OCI-M2 (cell line): ENCODE measurements around the gene WBP4.
"Not testable (repeated sequence)": the region's sequence is repeated elsewhere in the genome, so short reads cannot be mapped to it uniquely, and the experiment has no call there.

Experiments
- DNase-seq: peaks from one replicate; lab custom pipeline; 2025; ENCODE audit not compliant: unreplicated experiment; lab: John Stamatoyannopoulos, UW

Gene WBP4

DNA sequence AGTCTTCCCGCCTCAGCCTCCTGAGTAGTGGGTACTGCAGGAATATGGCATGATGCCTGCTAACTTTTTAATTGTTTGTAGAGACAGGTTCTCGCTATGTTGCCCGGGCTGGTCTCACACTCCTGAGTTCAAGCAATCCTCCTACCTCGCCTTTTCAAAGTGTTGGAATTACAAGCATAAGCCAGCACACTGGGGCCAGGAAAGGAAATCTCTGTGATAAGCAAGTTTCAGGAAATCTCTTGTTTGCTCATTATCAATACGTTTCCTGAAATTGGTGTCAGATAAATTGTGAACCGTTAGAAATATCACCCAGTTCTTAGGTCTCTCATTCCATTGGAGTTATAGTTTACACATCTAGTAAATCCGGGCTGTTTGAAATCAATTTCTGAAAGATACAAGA lies 14.2 kb downstream of the WBP4 start:
- no peak for DNase-seq

DNA sequence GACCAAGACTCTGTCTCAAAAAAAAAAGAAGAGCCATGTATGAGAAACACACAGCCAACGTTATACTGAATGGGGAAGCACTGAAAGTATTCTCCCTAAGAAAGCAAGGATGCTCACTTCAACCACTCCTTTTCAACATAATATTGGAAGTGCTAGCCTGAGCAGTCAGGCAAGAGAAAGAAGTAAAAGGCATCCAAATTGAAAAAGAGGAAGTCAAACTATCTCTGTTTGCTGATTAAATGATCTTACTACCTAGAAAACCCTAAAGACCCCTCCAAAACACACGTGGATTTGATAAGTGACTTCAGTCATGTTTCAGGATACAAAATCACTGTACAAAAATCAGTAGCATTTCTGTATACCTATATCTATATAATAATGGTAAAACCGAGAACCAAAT lies 16.2 kb downstream of the WBP4 start:
- DNase-seq = no peak

DNA sequence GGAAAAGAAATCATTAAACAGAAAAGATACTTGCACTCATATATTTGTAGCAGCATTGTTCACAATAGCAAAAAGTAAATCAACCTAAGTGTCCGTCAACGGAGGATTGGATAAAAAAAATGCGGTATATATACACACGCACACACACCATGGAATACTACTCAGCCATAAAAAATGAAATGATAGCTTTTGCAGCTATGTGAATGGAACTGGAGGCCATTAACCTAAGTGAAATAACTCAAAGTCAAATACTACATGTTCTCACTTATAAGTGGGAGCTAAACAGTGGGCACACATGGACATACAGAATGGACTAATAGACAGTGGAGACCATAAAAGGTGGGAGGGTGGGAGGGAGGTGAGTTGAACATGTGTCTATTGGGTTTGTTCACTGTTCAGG lies 18.4 kb downstream of the WBP4 start:
- DNase-seq = no peak

DNA sequence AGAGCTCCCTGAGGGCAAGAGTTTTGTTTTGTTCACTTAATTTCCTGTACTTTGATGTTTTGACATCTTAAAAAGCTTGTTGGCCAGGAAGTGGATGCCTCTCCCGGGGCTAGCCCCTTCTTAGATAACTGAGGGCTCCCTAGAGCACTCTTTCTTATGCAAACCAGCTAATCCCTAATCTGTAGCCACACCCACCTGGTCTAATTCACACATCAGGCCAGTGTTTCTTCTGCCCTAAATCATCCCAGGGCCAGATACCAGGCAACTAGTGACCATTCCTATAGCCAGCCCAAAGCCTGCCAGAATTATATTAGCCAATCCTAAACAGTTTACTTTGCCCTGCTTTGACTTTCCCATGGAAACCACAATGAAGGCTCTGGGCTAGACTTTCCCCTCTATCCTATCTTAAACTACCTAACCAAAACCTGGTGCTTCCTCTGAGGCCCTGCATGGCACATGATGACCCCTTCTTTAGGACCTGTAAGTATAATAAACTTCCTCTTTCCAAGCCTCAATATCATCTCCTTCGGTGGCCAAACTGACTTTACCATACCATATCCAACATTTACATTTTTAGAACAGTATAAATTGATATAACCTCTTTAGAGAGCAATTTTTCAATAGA lies 24.8 kb downstream of the WBP4 start:
- DNase-seq = no peak

DNA sequence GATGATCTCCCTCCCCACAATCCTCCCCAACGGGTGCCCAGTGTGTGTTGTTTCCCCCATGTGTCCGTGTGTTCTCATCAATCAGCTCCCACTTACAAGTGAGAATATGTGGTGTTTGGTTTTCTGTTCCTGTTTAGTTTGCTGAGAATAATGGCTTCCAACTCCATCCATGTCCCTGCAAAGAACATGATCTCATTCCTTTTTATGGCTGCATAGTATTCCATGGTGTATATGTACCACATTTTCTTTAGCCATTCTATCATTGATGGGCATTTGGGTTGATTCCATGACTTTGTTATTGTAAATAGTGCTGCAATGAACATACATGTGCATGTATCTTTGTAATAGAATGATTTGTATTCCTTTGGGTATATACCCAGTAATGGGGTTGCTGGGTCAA lies 34.4 kb downstream of the WBP4 start:
- not testable (repeated sequence) for DNase-seq

DNA sequence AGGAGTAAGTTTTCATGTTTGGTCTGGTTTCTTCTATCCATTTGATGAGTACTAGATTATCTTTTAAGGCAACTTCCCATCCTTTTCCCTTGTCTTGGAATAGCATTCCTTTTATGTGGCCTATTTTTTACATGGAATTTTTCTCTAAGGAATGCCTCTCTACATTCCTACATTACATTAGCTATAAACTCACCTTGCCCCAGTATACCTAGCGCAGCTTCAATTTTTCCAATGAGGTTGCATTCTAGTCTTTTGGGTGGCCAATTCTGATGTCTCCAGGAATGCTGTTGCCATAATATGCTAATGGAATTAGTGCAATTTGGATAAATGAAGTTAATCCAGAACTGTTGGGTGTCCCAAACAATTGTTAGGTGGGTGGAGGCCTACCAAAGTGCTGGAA lies 37.5 kb downstream of the WBP4 start:
- DNase-seq = no peak

DNA sequence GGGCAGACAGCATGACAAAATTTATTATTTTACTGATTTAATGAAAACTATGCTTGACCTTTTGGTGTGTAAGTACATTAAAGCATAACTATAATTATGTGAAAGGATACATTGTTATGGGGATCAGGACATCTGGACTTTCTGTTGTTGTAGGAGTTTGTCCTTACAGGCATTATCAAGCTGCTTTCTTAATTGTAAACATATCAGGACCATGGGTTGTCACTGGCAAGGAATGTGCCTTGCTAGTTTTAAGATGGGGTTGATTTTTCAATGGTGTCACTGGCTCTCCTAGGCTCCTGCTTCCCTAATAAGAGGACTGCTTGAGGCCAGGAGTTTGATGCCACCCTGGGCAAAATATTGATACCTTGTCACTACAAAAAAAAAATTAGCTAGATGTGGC lies 38.7 kb downstream of the WBP4 start:
- DNase-seq = no peak

DNA sequence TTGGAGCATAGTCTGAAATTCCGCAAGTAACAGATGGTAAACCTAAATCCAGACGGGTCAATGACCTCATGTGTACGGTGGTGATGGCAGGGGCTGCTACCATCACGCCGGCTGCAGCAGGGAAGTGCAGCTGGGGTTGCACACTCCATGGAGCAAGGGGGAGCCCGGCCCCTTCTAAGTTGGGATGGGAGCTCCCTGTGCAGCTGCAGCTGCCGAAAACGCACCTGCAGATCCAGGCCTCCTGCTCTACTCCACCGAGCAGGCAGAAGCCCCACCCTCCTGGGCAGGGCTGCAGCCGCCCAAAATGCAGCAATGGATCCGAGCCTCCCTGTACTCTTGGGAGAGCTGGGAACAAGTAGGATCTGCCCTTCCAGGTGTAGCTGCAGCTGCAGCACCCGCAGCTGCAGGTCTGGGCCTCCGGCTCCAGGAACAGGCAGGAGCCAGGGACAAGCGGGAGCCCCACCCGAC lies 45.8 kb downstream of the WBP4 start:
- DNase-seq = no peak

DNA sequence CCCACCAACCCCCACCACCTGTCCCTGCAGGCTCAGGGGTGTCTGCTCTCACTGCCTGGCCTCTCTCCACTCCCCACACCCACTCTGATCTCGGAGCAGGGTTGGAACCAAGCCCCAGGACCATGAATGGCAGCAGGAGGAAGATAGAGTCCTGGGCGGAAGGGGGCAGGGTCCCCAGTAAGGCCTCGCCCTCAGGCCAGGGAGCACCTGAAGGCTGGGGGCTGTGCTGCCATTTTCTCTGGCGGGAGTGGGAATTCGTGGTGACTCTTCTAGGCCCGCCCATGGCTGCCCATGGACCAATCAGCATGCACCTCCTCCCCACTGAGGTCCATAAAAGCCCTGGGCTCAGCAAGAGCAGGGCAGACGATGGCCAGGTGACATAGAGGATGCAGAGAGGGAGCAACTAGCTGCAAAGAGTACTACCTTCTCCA lies 46.3 kb downstream of the WBP4 start:
- no peak for DNase-seq

DNA sequence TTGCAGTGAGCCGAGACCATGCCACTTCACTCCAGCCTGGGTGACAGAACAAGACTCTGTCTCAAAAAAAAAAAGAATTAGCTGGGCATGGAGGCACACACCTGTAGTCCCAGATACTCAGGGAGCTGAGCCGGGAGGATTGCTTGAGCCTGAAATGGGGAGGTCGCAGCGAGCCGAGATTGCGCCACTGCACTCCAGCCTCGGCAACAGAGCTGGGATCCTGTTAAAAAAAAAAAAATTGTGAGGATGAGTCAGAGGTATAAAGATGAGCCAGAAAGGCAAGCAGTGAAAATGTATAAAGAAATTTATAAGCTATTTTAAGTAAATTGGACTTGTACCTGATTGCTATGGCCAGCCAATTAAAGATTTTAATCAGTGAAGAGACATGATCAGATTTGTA lies 50.1 kb downstream of the WBP4 start:
- no peak for DNase-seq

DNA sequence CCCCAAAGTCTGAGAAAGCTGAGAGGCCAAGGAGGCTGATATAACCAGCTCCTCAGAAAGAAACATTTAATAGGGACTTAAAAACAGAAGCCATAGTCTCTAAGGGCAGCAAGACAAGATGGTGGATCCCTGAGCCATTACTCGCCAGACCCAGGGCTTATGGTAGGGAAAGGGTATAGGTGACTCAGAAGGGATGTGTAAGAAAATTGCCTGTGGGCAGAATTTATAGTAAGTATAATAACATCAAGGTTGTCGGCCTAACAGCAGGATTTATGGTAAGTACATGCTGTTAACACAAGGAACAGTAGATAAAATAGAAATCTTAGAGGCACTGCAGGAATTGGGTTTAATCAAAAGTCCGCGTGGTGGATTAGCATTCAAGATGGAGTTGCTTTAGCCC lies 56.6 kb downstream of the WBP4 start:
- no peak for DNase-seq

DNA sequence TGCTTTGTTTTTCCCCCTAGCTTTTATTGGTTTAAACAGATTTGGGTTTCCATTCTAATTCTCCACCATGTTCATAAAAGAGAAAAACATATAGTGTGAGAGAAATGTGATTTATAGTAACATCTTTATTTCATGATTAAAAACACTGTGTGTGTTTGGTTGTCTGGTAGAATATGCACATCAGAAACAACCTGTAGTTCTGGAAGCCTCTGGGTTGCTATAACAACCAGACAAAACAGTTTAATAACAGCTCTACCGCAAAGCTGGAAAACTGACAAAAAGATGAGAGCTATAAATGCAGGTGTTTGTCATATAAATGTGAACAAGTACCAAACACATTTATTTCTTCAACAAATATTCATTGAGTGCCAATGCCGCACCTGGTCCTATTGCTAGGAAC lies 61.5 kb downstream of the WBP4 start:
- DNase-seq = no peak

DNA sequence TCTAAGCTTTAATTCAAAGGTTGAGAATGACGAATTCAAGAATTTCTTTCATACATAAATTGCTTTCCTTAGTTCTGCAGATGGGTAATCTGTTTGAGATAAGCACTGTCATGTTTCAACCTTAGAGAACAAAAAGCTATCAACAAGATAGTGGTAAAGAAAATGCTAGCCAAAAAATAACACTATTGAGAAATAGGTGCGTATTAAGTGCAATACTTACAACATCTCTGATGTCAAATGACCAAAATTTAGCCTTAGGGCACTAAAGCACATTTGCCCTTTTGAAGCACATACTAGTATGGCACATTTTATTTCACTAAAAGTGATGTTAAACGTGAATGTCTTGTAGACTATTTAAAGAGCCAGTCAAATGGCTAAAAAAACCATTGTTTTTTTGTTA lies 66.4 kb downstream of the WBP4 start:
- DNase-seq = no peak

DNA sequence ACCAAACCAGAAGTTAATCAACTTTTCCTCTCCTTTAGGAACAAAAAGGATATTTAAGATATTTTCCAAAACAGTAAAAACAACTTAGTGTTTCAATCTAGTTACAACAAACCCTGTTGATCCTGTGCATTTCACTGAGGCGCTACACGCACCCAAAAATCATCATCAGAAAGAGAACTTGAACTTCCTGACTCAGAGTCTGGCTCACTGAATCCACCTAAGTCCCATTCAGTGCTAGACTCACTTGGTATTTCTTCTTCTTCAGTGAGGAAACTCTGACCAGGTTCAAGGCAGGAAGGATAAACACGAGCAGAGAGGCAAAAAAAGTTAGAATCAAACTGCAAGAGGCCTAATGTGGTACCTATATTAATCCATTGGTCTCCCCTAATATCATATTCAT lies 69.0 kb downstream of the WBP4 start:
- no peak for DNase-seq

DNA sequence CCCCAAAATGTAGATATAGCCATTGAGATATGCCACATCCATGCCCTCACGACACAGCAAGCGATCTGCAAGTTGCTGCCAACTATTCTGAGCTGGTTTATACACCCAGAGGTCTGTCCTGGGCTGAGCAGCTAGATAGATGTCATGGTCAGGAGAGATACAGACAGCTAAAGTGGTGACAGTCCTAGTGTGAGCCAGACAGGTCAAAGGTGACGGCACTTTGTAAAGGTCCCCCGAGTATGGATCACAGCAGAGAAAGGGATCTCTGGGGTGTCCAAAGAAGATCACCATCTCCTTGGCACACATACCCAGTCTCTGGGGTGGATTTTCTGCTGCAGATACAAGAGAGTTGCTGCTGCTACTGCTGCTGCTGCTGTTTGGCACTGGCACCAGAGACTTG lies 69.9 kb downstream of the WBP4 start:
- not testable (repeated sequence) for DNase-seq

DNA sequence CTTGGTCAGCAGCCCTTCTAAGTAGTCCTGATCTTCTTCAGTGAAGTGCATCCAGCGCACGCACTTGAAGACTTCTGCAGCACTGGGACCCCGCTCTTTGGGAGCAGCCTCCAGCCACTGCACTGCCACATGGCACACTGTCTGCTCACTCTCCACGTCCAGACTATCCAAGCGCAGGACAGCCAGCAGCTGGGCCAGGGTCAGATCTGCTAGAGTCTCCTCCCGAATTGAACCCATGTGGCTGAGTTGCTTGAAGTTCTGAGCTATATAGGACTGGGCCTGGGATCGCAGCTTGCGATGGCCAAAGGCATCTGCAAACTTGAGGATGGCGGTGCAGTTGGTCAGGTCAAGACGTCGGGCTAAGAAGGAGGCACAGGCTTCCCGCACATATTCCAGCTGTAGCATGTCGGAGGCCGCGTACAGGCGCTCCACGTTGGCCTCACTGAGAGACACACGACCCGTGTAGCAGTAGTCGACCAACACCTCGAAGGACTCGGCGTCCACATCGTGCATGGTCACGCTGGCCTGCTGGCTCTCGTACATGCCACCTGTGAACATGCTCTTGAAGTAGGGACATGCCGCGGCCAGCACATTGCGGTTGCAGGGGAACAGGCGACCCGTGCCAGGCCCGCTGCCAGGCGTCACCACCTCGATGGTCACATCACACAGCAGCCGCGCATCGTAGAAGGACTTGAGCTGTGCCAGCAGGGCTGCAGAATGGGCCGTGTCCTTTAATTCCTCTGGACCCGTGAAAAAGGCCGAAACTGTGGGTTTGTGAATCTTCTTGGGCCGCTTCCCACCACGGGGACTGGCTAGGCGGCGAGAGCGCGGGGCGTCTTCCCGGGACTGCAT lies 70.6 kb downstream of the WBP4 start:
- DNase-seq = not testable (repeated sequence)

DNA sequence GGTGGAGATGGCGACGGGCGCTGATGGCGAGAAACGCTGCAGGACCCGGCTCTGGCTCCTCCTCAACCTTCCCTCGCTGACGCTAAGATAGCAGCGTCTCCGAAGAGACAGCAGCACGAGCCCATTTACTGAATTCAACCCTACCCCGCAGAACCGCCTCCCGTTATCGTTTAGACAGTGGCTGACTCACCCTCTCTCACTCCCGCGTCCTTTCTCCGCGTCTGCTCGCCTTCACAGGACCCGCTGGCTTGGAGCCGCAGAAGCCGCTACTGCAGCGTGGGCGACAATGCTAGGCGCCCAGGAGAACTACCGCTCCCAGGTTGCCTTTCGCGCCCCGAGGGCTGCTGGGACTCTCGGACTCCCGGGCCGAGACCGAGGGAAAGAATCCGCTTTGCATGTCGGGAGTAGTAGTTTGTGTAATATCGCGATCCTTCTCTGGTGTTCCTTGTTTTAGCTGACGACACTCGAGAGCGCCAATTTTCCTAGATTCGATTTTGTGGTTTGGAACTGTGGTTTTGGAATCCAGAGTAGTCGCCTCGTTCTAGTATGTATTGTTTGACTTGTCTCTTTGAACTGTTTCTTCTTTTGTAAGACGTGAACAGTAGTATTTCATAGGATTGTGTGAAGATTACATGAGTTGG lies 71.3 kb downstream of the WBP4 start, which contains the start of gene KBTBD6:
Gene KBTBD6 (minus strand): TSS at position 291 of the 641 bp plus-strand sequence. CDS start 291 bp downstream, outside the sequence.
- peak; percentile 72 for DNase-seq
